ENCODE data around the gene NRG3.

Gene NRG3

GRCh38 chr10:82409671-82410070, 534.7 kb downstream of the NRG3 start:
- TF ChIP-seq, protein P1, sequence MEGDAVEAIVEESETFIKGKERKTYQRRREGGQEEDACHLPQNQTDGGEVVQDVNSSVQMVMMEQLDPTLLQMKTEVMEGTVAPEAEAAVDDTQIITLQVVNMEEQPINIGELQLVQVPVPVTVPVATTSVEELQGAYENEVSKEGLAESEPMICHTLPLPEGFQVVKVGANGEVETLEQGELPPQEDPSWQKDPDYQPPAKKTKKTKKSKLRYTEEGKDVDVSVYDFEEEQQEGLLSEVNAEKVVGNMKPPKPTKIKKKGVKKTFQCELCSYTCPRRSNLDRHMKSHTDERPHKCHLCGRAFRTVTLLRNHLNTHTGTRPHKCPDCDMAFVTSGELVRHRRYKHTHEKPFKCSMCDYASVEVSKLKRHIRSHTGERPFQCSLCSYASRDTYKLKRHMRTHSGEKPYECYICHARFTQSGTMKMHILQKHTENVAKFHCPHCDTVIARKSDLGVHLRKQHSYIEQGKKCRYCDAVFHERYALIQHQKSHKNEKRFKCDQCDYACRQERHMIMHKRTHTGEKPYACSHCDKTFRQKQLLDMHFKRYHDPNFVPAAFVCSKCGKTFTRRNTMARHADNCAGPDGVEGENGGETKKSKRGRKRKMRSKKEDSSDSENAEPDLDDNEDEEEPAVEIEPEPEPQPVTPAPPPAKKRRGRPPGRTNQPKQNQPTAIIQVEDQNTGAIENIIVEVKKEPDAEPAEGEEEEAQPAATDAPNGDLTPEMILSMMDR (IDR thresholded peaks at IDR 0.05), result no peak

- TF ChIP-seq, protein P1 (IDR thresholded peaks at IDR 0.05), result no peak
Measured at GRCh38 chr10:82411416-82411815, 536.4 kb downstream of the NRG3 start.

- TF ChIP-seq, protein P1 (IDR thresholded peaks at IDR 0.05), result no peak
Measured at GRCh38 chr10:82420001-82420400, 545.0 kb downstream of the NRG3 start.

DNA sequence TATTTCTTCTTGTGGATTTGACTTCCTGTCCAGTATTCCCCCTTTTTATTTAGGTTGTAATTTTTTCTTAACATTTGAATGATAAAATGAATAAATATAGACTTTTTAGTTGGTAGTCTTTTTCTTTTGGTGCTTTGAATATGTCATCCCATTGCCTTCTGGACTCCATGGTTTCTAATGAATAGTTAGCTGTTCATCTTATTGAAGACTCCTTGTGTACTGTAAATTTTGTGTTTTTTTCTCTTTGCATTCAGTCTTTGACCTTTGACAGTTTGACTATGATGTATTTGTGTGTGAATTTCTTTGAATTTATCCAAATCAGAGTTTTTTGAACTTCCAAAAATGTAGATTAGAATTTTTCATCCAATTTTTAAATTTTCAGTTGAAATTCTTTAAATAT, 554.3 kb downstream of the NRG3 start:
- TF ChIP-seq, protein P1 (IDR thresholded peaks at IDR 0.05), result no peak

GRCh38 chr10:82438277-82438676, 563.3 kb downstream of the NRG3 start:
- TF ChIP-seq, protein P1 (IDR thresholded peaks at IDR 0.05), result no peak

DNA sequence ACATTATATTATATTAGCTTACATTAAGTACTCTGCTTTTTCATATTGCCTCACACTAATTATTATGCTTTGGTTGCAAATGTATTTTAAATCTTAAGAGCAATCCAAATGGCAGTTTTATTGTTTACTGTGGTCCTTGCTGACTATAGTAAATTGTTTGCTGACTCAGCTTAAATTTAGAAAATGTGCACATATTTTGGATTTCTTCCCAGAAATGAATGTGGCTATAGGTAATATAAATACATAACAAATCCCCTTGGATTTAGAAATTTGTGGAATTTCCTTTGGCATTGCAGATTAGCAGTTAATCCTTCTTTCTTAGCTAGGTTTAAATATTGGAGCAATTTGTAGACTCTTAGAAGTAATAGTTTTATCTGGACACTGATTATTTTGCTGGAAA, 565.8 kb downstream of the NRG3 start:
- TF ChIP-seq, protein P1 (IDR thresholded peaks at IDR 0.05), result no peak

DNA sequence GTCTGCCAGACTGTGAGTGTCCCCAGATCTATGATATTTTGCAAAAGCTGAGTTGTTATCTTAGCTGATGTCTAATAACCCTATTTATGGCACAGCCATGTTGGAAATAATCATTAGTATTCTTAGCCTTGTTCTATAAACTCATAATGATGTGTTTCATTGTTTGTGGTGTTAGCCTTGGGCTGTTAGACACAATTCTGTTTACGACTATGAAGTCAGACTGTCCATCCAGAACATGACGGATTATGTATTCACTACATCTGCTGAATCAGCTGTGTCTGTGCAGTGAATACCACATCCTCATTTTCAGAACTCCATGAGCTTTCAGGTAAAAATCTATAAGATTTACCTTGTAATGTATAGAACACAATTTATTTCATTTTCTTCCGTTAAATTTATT, 577.1 kb downstream of the NRG3 start:
- TF ChIP-seq, protein P1 (IDR thresholded peaks at IDR 0.05), result no peak

DNA sequence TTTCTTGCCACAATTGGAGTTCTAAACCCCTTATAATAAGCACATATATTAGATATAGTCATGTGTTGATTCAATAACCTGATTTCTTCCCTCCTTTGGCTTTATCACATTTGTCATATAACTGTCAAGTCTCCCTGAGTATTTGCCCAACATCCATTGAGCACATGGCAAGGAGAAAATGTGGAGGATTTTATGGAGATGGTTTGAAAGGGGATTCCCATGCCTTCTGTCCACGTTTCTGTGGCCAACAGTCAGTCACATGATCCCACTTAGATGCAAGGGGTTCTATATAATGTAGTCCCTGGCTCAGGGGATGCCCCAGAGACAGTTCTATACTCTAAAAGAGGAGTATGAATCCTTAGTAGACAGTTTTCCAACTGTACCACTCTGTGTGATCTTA, 577.7 kb downstream of the NRG3 start:
- TF ChIP-seq, protein P1 (IDR thresholded peaks at IDR 0.05), result no peak

All from LNCAP (cell line).